ENCODE results near the gene UMODL1.

UMODL1 gene

GRCh38 chr21:42044871-42045495 is 26.1 kb upstream of the UMODL1 start:
- no peak for TF ChIP-seq POLR2A (IDR thresholded peaks at IDR 0.05; ENCODE audit: low read depth, low read length)
- FAIRE-seq = no peak
- no peak for DNase-seq (ENCODE audit: insufficient read length, low spot score)

- DNase-seq (ENCODE audit: insufficient read length, low spot score) (peak; percentile 97), FAIRE-seq (no peak)
- TF ChIP-seq POLR2A (IDR thresholded peaks at IDR 0.05; ENCODE audit: low read depth, low read length) = no peak
These were observed 23.1 kb upstream of the UMODL1 start for GRCh38 chr21:42047821-42048613.

- no peak for DNase-seq (ENCODE audit: insufficient read length, low spot score)
- TF ChIP-seq POLR2A (IDR thresholded peaks at IDR 0.05; ENCODE audit: low read depth, low read length) = no peak
- no peak for FAIRE-seq
These were observed 22.1 kb upstream of the UMODL1 start for GRCh38 chr21:42048870-42049577.

GRCh38 chr21:42049578-42050430 is 21.3 kb upstream of the UMODL1 start:
- FAIRE-seq (no peak), DNase-seq (ENCODE audit: insufficient read length, low spot score) (no peak)
- no peak for TF ChIP-seq POLR2A (IDR thresholded peaks at IDR 0.05; ENCODE audit: low read depth, low read length)

GRCh38 chr21:42051788-42052187 is 19.3 kb upstream of the UMODL1 start:
- DNase-seq (ENCODE audit: insufficient read length, low spot score) (no peak), FAIRE-seq (no peak)
- no peak for TF ChIP-seq POLR2A (IDR thresholded peaks at IDR 0.05; ENCODE audit: low read depth, low read length)

GRCh38 chr21:42055425-42055824 is 15.7 kb upstream of the UMODL1 start:
- no peak for TF ChIP-seq POLR2A (IDR thresholded peaks at IDR 0.05; ENCODE audit: low read depth, low read length)
- FAIRE-seq = no peak

GRCh38 chr21:42056468-42056867 is 14.6 kb upstream of the UMODL1 start:
- DNase-seq (ENCODE audit: insufficient read length, low spot score) = no peak
- FAIRE-seq = no peak
- no peak for TF ChIP-seq POLR2A (IDR thresholded peaks at IDR 0.05; ENCODE audit: low read depth, low read length)

More at GRCh38 chr21:42055425-42055824, 15.7 kb upstream of the UMODL1 start:
- DNase-seq (ENCODE audit: insufficient read length, low spot score) = no peak

GRCh38 chr21:42056996-42057689 is 14.0 kb upstream of the UMODL1 start:
- no peak for TF ChIP-seq POLR2A (IDR thresholded peaks at IDR 0.05; ENCODE audit: low read depth, low read length)
- FAIRE-seq = no peak
- DNase-seq (ENCODE audit: insufficient read length, low spot score) = no peak

GRCh38 chr21:42057851-42058437 is 13.2 kb upstream of the UMODL1 start:
- DNase-seq (ENCODE audit: insufficient read length, low spot score) (no peak), FAIRE-seq (no peak)
- TF ChIP-seq POLR2A (IDR thresholded peaks at IDR 0.05; ENCODE audit: low read depth, low read length) = no peak

- DNase-seq (ENCODE audit: insufficient read length, low spot score) (no peak), FAIRE-seq (no peak)
- TF ChIP-seq POLR2A (IDR thresholded peaks at IDR 0.05; ENCODE audit: low read depth, low read length) = no peak
These were observed 12.4 kb upstream of the UMODL1 start for GRCh38 chr21:42058631-42059111.

- FAIRE-seq = no peak
- TF ChIP-seq POLR2A (IDR thresholded peaks at IDR 0.05; ENCODE audit: low read depth, low read length) = no peak
- DNase-seq (ENCODE audit: insufficient read length, low spot score) = no peak
These were observed 12.0 kb upstream of the UMODL1 start for GRCh38 chr21:42059141-42059540.

- DNase-seq (ENCODE audit: insufficient read length, low spot score) (no peak), FAIRE-seq (no peak)
- TF ChIP-seq POLR2A (IDR thresholded peaks at IDR 0.05; ENCODE audit: low read depth, low read length) = no peak
These were observed 11.4 kb upstream of the UMODL1 start for GRCh38 chr21:42059721-42060120.

GRCh38 chr21:42060166-42060565 is 11.0 kb upstream of the UMODL1 start:
- DNase-seq (ENCODE audit: insufficient read length, low spot score) (no peak), FAIRE-seq (no peak)
- no peak for TF ChIP-seq POLR2A (IDR thresholded peaks at IDR 0.05; ENCODE audit: low read depth, low read length)

Data from H54 (cell line).